Right lobe of liver (tissue), 6 donors: ENCODE results near the gene TFF1. TPM values are rescaled to one million over a fixed set of nuclear protein-coding genes. Genes with fewer than 3 reads are reported as not detected.

Experiments used
- ATAC-seq, 4 donors: fragments of 200-7000 bp; cut with Tn5 transposase; one replicate each; pipeline ENCODE4 v1.9.1; 2020; ENCODE audit warnings: mild to moderate bottlenecking in 4 of 4, moderate library complexity in 4 of 4
- DNase-seq, 3 donors: peaks; one replicate each; pipeline ENCODE4 v3.0.0-alpha.2; 2020
- H3K27ac ChIP-seq, 3 donors: fragments of 200-600 bp; one replicate each; pipeline ENCODE4 v1.8.0; 2022
- H3K27me3 ChIP-seq, 2 donors: fragments of 200-600 bp; one replicate each; pipeline ENCODE4 v1.8.0; 2022
- H3K36me3 ChIP-seq, 4 donors: fragments of 200-600 bp; sonication (generic) in 1 of 4; one replicate each; pipeline versions ENCODE4 v1.5.1 to v1.8.0; 2017 to 2022; ENCODE audit warnings: control low read depth in 1 of 4
- H3K4me1 ChIP-seq, 4 donors: fragments of 200-600 bp; sonication (generic) in 1 of 4; one replicate each; pipeline versions ENCODE4 v1.5.1 to v1.8.0; 2017 to 2022; ENCODE audit warnings: control low read depth in 1 of 4
- H3K4me3 ChIP-seq, 3 donors: fragments of 200-600 bp; one replicate each; pipeline ENCODE4 v1.8.0; 2022
- H3K9me3 ChIP-seq, 4 donors: fragments of 200-600 bp; sonication (generic) in 1 of 4; one replicate each; pipeline versions ENCODE4 v1.5.1 to v1.8.0; 2017 to 2022; ENCODE audit warnings: control low read depth in 1 of 4
- CTCF ChIP-seq, 4 donors: fragments of 200-600 bp in 3 of 4; fragments of 450-650 bp in 1 of 4; IDR thresholded peaks; one replicate each; pipeline versions ENCODE4 v1.5.1 to v1.8.0; 2016 to 2022; ENCODE audit warnings: antibody characterized with exemption in 4 of 4, mild to moderate bottlenecking in 2 of 4
- POLR2A ChIP-seq: fragments of 450-650 bp; IDR thresholded peaks from one replicate; pipeline ENCODE4 v1.6.1; 2017; ENCODE audit warnings: antibody characterized with exemption, mild to moderate bottlenecking
- WGBS: methylation state at CpG from one replicate; pipeline ENCODE4 v1.1.6; 2018; ENCODE audit warnings: low coverage, low lambda C conversion rate; ENCODE audit not compliant: insufficient coverage; ENCODE audit errors: missing lambda C conversion rate; 5-methylcytosine and 5-hydroxymethylcytosine counted together
- intact Hi-C, 2 donors: fragments of 100-400 bp; cut with DNase I; formaldehyde crosslinking; loops; one replicate each; pipeline versions ENCODE4 v1.11.2 to v1.14.1; 2022
- total RNA-seq, 6 experiments: library from RNA; depleted of rRNA in 2 of 6; stranded (reverse); fragments of >200 nt in 2 of 6; fragmentation: NEBNext Ultra II Directional in 3 of 6; extraction: Animal tissue kit (Norgen Biotek cat#: 25700) in 3 of 6; gene quantifications; one replicate each; pipeline versions ENCODE4 v1.1.0 to v1.2.4, GENCODE V29; 2016 to 2023
- donor health status: DM: no; HTN: yes; CAD: no.
- donor health status: DM: no; HTN: no; CAD: no.
- donor health status: DM: no; HTN: no; CAD: no.
- donor health status: DM: no; HTN: yes; CAD: no.
- donor health status: DM: no; HTN: yes; CAD: no.

The TFF1 gene
- total RNA-seq, 6 experiments from 2014 or later: not detected

GRCh38 chr21:42378418-42378817 is 12.1 kb upstream of the TFF1 start:
- no peak overlapping the region for H3K27ac ChIP-seq
- 56% methylated on average over 8 of the region's 8 CpGs for WGBS
- no peaks in the 10 kb centered on the region for H3K9me3 ChIP-seq
- no peaks in the 10 kb centered on the region for H3K36me3 ChIP-seq
- H3K4me1 ChIP-seq: no peaks in the 10 kb centered on the region
- DNase-seq (no peak), ATAC-seq (no peak)
- no peak overlapping the region for H3K4me3 ChIP-seq
- no peaks in the 10 kb centered on the region for H3K27me3 ChIP-seq
- no peak for TF ChIP-seq POLR2A
- TF ChIP-seq CTCF (IDR thresholded peaks at IDR 0.05): no peak
- intact Hi-C loops: no loop called here

GRCh38 chr21:42377951-42378340 is 11.6 kb upstream of the TFF1 start:
- intact Hi-C loops: no loop called here
- no peak overlapping the region for H3K4me3 ChIP-seq
- no peak for DNase-seq

GRCh38 chr21:42377211-42377950 is 11.0 kb upstream of the TFF1 start:
- Histone ChIP-seq H3K27ac (no peak overlapping the region), H3K36me3 (no peaks in the 10 kb centered on the region), H3K9me3 (no peaks in the 10 kb centered on the region), H3K27me3 (no peaks in the 10 kb centered on the region), H3K4me1 (no peaks in the 10 kb centered on the region), H3K4me3 (no peak overlapping the region)
- WGBS: 76% methylated on average over 17 of the region's 24 CpGs
- intact Hi-C loops: no loop called here
- ATAC-seq: no peak
- no peak for DNase-seq
- TF ChIP-seq CTCF (IDR thresholded peaks at IDR 0.05) (no peak), POLR2A (no peak)

More at GRCh38 chr21:42377951-42378340, 11.6 kb upstream of the TFF1 start:
- no peaks in the 10 kb centered on the region for H3K9me3 ChIP-seq
- no peaks in the 10 kb centered on the region for H3K27me3 ChIP-seq
- ATAC-seq: no peak
- no peak overlapping the region for H3K27ac ChIP-seq
- 50% methylated on average over 1 of the region's 5 CpGs for whole genome bisulfite sequencing
- no peak for TF ChIP-seq CTCF (IDR thresholded peaks at IDR 0.05)
- TF ChIP-seq POLR2A: no peak
- no peaks in the 10 kb centered on the region for H3K4me1 ChIP-seq
- no peaks in the 10 kb centered on the region for H3K36me3 ChIP-seq

- DNase-seq (peak in 1 of 3 donors; percentile 35), ATAC-seq (peak in 1 of 4 donors; percentile 49)
- no peaks in the 10 kb centered on the region for H3K36me3 ChIP-seq
- no peaks in the 10 kb centered on the region for H3K9me3 ChIP-seq
- H3K27ac ChIP-seq: no peak overlapping the region
- no peak overlapping the region for H3K4me3 ChIP-seq
- TF ChIP-seq CTCF (IDR thresholded peaks at IDR 0.05) (peak in 1 of 4 donors; percentile 26), POLR2A (no peak)
- intact Hi-C loops: no loop called here
- H3K4me1 ChIP-seq: no peaks in the 10 kb centered on the region
- no peaks in the 10 kb centered on the region for H3K27me3 ChIP-seq
- 44% methylated on average over 11 of the region's 32 CpGs for WGBS
These were observed 10.1 kb upstream of the TFF1 start for GRCh38 chr21:42376338-42376982.
